ENCODE measurements around the gene MRPL53.

DNA sequence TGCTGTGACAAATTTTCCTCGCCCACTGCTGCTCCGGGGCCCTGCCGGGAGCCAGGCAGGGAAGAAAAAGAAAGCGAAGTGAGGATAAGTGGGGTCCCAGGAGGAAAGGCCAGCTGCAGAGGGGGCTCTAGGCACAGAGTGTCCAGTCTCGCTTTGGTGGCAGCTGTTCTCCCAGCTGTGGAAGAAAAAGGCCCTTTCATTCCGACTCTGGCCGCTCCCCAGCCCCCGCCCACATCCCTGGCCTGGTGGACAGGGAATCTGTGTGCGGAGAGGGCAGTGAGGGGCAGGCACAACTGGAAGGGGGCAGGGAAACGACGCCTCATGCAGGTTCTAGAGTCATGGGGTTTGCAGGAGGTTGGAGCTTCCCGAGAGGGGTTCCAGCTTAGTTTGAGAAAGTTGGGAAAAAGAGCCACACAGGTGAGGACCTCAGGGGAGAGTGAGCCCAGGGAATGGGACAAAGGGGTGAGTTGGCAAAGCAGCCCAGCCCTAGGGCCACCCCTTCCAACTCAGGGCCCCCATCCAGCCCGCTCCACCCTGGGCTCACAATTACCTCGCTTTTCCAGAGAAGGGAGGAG is 32.6 kb downstream of the MRPL53 start:
- TF ChIP-seq CTCF (IDR thresholded peaks at IDR 0.05; ENCODE audit: low read depth, low read length, missing input control) (no peak), EGR1 (IDR thresholded peaks at IDR 0.05; ENCODE audit: low read depth in 2 of 2) (no peak), HNF4G (IDR thresholded peaks at IDR 0.05) (no peak), TAF1 (conservative IDR thresholded peaks at IDR 0.05) (no peak), HNF4A (conservative IDR thresholded peaks at IDR 0.05) (no peak), RAD21 (IDR thresholded peaks at IDR 0.05) (peak in 1 of 2 donors; percentile 22), JUND (IDR thresholded peaks at IDR 0.05) (no peak), NR2F2 (IDR thresholded peaks at IDR 0.05) (peak; percentile 24)
- TF ChIP-seq, protein P1, sequence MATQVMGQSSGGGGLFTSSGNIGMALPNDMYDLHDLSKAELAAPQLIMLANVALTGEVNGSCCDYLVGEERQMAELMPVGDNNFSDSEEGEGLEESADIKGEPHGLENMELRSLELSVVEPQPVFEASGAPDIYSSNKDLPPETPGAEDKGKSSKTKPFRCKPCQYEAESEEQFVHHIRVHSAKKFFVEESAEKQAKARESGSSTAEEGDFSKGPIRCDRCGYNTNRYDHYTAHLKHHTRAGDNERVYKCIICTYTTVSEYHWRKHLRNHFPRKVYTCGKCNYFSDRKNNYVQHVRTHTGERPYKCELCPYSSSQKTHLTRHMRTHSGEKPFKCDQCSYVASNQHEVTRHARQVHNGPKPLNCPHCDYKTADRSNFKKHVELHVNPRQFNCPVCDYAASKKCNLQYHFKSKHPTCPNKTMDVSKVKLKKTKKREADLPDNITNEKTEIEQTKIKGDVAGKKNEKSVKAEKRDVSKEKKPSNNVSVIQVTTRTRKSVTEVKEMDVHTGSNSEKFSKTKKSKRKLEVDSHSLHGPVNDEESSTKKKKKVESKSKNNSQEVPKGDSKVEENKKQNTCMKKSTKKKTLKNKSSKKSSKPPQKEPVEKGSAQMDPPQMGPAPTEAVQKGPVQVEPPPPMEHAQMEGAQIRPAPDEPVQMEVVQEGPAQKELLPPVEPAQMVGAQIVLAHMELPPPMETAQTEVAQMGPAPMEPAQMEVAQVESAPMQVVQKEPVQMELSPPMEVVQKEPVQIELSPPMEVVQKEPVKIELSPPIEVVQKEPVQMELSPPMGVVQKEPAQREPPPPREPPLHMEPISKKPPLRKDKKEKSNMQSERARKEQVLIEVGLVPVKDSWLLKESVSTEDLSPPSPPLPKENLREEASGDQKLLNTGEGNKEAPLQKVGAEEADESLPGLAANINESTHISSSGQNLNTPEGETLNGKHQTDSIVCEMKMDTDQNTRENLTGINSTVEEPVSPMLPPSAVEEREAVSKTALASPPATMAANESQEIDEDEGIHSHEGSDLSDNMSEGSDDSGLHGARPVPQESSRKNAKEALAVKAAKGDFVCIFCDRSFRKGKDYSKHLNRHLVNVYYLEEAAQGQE (IDR thresholded peaks at IDR 0.05) = peak; percentile 3
